Right lobe of liver (tissue), 6 donors: Measurements from ENCODE around the gene IQSEC3. TPM values are rescaled to one million over a fixed set of nuclear protein-coding genes. Genes with fewer than 3 reads are reported as not detected.

ENCODE experiments used
- ATAC-seq, 4 donors: fragments of 200-7000 bp; cut with Tn5 transposase; one replicate each; pipeline ENCODE4 v1.9.1; 2020; ENCODE audit warnings: mild to moderate bottlenecking in 4 of 4, moderate library complexity in 4 of 4
- DNase-seq, 3 donors: peaks; one replicate each; pipeline ENCODE4 v3.0.0-alpha.2; 2020
- H3K27ac ChIP-seq, 3 donors: fragments of 200-600 bp; one replicate each; pipeline ENCODE4 v1.8.0; 2022
- H3K27me3 ChIP-seq, 2 donors: fragments of 200-600 bp; one replicate each; pipeline ENCODE4 v1.8.0; 2022
- H3K36me3 ChIP-seq, 4 donors: fragments of 200-600 bp; sonication (generic) in 1 of 4; one replicate each; pipeline versions ENCODE4 v1.5.1 to v1.8.0; 2017 to 2022; ENCODE audit warnings: control low read depth in 1 of 4
- H3K4me1 ChIP-seq, 4 donors: fragments of 200-600 bp; sonication (generic) in 1 of 4; one replicate each; pipeline versions ENCODE4 v1.5.1 to v1.8.0; 2017 to 2022; ENCODE audit warnings: control low read depth in 1 of 4
- H3K4me3 ChIP-seq, 3 donors: fragments of 200-600 bp; one replicate each; pipeline ENCODE4 v1.8.0; 2022
- H3K9me3 ChIP-seq, 4 donors: fragments of 200-600 bp; sonication (generic) in 1 of 4; one replicate each; pipeline versions ENCODE4 v1.5.1 to v1.8.0; 2017 to 2022; ENCODE audit warnings: control low read depth in 1 of 4
- POLR2A ChIP-seq: fragments of 450-650 bp; IDR thresholded peaks from one replicate; pipeline ENCODE4 v1.6.1; 2017; ENCODE audit warnings: antibody characterized with exemption, mild to moderate bottlenecking
- WGBS: methylation state at CpG from one replicate; pipeline ENCODE4 v1.1.6; 2018; ENCODE audit warnings: low coverage, low lambda C conversion rate; ENCODE audit not compliant: insufficient coverage; ENCODE audit errors: missing lambda C conversion rate; 5-methylcytosine and 5-hydroxymethylcytosine counted together
- intact Hi-C, 2 donors: fragments of 100-400 bp; cut with DNase I; formaldehyde crosslinking; loops; one replicate each; pipeline versions ENCODE4 v1.11.2 to v1.14.1; 2022
- total RNA-seq, 6 experiments: library from RNA; depleted of rRNA in 2 of 6; stranded (reverse); fragments of >200 nt in 2 of 6; fragmentation: NEBNext Ultra II Directional in 3 of 6; extraction: Animal tissue kit (Norgen Biotek cat#: 25700) in 3 of 6; gene quantifications; one replicate each; pipeline versions ENCODE4 v1.1.0 to v1.2.4, GENCODE V29; 2016 to 2023
- TF ChIP-seq, protein P1 (sequence below), 4 donors: fragments of 200-600 bp in 3 of 4; fragments of 450-650 bp in 1 of 4; IDR thresholded peaks; one replicate each; pipeline versions ENCODE4 v1.5.1 to v1.8.0; 2016 to 2022; ENCODE audit warnings: antibody characterized with exemption in 4 of 4, mild to moderate bottlenecking in 2 of 4
- donor health status: DM: no; HTN: yes; CAD: no.
- donor health status: DM: no; HTN: no; CAD: no.
- donor health status: DM: no; HTN: no; CAD: no.
- donor health status: DM: no; HTN: yes; CAD: no.
- donor health status: DM: no; HTN: yes; CAD: no.

IQSEC3 gene
- total RNA-seq, 6 experiments from 2014 or later: 0.05 to 0.64 (median 0.15) TPM; not detected in 1

GRCh38 chr12:80681-81190 is 14.2 kb downstream of the IQSEC3 start:
- intact Hi-C loops: no loop called here
- Histone ChIP-seq H3K27me3 (no peaks in the 10 kb centered on the region), H3K4me1 (no peaks in the 10 kb centered on the region), H3K36me3 (no peaks in the 10 kb centered on the region), H3K4me3 (no peak overlapping the region), H3K27ac (no peak overlapping the region), H3K9me3 (no peaks in the 10 kb centered on the region)
- 58% methylated on average over 6 of the region's 6 CpGs for WGBS
- DNase-seq: no peak
- TF ChIP-seq, protein P1, sequence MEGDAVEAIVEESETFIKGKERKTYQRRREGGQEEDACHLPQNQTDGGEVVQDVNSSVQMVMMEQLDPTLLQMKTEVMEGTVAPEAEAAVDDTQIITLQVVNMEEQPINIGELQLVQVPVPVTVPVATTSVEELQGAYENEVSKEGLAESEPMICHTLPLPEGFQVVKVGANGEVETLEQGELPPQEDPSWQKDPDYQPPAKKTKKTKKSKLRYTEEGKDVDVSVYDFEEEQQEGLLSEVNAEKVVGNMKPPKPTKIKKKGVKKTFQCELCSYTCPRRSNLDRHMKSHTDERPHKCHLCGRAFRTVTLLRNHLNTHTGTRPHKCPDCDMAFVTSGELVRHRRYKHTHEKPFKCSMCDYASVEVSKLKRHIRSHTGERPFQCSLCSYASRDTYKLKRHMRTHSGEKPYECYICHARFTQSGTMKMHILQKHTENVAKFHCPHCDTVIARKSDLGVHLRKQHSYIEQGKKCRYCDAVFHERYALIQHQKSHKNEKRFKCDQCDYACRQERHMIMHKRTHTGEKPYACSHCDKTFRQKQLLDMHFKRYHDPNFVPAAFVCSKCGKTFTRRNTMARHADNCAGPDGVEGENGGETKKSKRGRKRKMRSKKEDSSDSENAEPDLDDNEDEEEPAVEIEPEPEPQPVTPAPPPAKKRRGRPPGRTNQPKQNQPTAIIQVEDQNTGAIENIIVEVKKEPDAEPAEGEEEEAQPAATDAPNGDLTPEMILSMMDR (IDR thresholded peaks at IDR 0.05): no peak
- TF ChIP-seq POLR2A: no peak
- no peak for ATAC-seq

GRCh38 chr12:82740-83139 is 16.2 kb downstream of the IQSEC3 start:
- ATAC-seq (no peak), DNase-seq (no peak)
- intact Hi-C loops: no loop called here
- no peaks in the 10 kb centered on the region for H3K36me3 ChIP-seq
- no peak overlapping the region for H3K4me3 ChIP-seq
- H3K4me1 ChIP-seq: no peaks in the 10 kb centered on the region
- no peaks in the 10 kb centered on the region for H3K9me3 ChIP-seq
- 63% methylated on average over 7 of the region's 7 CpGs for WGBS
- no peaks in the 10 kb centered on the region for H3K27me3 ChIP-seq
- no peak overlapping the region for H3K27ac ChIP-seq
- TF ChIP-seq, protein P1 (IDR thresholded peaks at IDR 0.05): no peak
- no peak for TF ChIP-seq POLR2A

- DNase-seq (no peak), ATAC-seq (no peak)
- intact Hi-C loops: no loop called here
- H3K27ac ChIP-seq: no peak overlapping the region
- H3K4me1 ChIP-seq: no peaks in the 10 kb centered on the region
- H3K4me3 ChIP-seq: no peak overlapping the region
- 55% methylated on average over 4 of the region's 6 CpGs for WGBS
- H3K27me3 ChIP-seq: no peaks in the 10 kb centered on the region
- TF ChIP-seq, protein P1 (IDR thresholded peaks at IDR 0.05): no peak
- no peak for TF ChIP-seq POLR2A
- no peaks in the 10 kb centered on the region for H3K36me3 ChIP-seq
- H3K9me3 ChIP-seq: no peaks in the 10 kb centered on the region
These were observed 17.5 kb downstream of the IQSEC3 start for GRCh38 chr12:84056-84455.

GRCh38 chr12:85191-85666 is 18.7 kb downstream of the IQSEC3 start:
- Histone ChIP-seq H3K36me3 (no peaks in the 10 kb centered on the region), H3K9me3 (no peaks in the 10 kb centered on the region), H3K4me1 (no peaks in the 10 kb centered on the region), H3K27me3 (no peaks in the 10 kb centered on the region), H3K4me3 (no peak overlapping the region), H3K27ac (no peak overlapping the region)
- TF ChIP-seq, protein P1 (IDR thresholded peaks at IDR 0.05): no peak
- no peak for TF ChIP-seq POLR2A
- no peak for ATAC-seq
- no peak for DNase-seq
- intact Hi-C loops: no loop called here
- WGBS: 61% methylated on average over 4 of the region's 9 CpGs

GRCh38 chr12:87315-87714 is 20.7 kb downstream of the IQSEC3 start:
- H3K4me1 ChIP-seq: no peaks in the 10 kb centered on the region
- intact Hi-C loops: no loop called here
- no peak overlapping the region for H3K27ac ChIP-seq
- no peaks in the 10 kb centered on the region for H3K36me3 ChIP-seq
- no peaks in the 10 kb centered on the region for H3K9me3 ChIP-seq
- no peaks in the 10 kb centered on the region for H3K27me3 ChIP-seq
- WGBS: 40% methylated on average over 2 of the region's 2 CpGs
- ATAC-seq: no peak
- no peak overlapping the region for H3K4me3 ChIP-seq
- no peak for TF ChIP-seq POLR2A
- TF ChIP-seq, protein P1 (IDR thresholded peaks at IDR 0.05): no peak
- no peak for DNase-seq
